K562 (cell line): ENCODE data around the gene KCTD12. TPM values are rescaled to one million over a fixed set of nuclear protein-coding genes. Genes with fewer than 3 reads are reported as not detected.

Experiments
- ATAC-seq: fragments of 200-7000 bp; cut with Tn5 transposase; 3 replicates; pipeline ENCODE4 v1.9.1; 2020; ENCODE audit warnings: moderate library complexity
- BruUV-seq: library from RNA; stranded (reverse); fragments of 400-500 nt; replicated peaks from 2 replicates; lab custom pipeline; 2021; lab: Mats Ljungman, UMichigan
- CTCF ChIA-PET: fragments of 300-600 bp; formaldehyde crosslinking; extraction: SDS; loops from one replicate; lab custom pipeline; 2021; ENCODE audit warnings: low intra/inter-chr PET ratio; lab: Yijun Ruan, JAX
- POLR2A ChIA-PET: fragments of 300-600, 350-650 bp; sonication (Branson Sonifier 250); formaldehyde crosslinking; extraction: SDS; loops from one replicate; lab custom pipeline; 2021; ENCODE audit warnings: antibody characterized with exemption, inconsistent platforms; lab: Yijun Ruan, JAX
- DNase-seq, 4 experiments: peaks; one replicate each; pipeline versions ENCODE4 v3.0.0 to v3.0.0-alpha.2; 2011 to 2018; ENCODE audit warnings: low spot score in 3 of 4, mixed read lengths in 3 of 4; ENCODE audit errors: extremely low read depth in 1 of 4
- FAIRE-seq: peaks from 2 replicates; lab custom pipeline; 2011; peaks lifted over from hg19 to GRCh38; lab: Jason Lieb, UNC
- H2AFZ ChIP-seq: 2 replicates; pipeline ENCODE4 v1.6.0; 2011; ENCODE audit warnings: low read depth, low read length, control low read depth, inconsistent platforms
- H3K27ac ChIP-seq: fragments of 200-600 bp; 3 replicates; pipeline ENCODE4 v1.8.0; 2011; ENCODE audit warnings: low read depth, mild to moderate bottlenecking, control low read depth, inconsistent platforms, low read length, moderate library complexity, mixed read lengths; ENCODE audit errors: extremely low read depth
- H3K27me3 ChIP-seq, 2 experiments: fragments of 300-600 bp in 1 of 2; 2 replicates in 1 of 2; 3 replicates in 1 of 2; pipeline versions ENCODE4 v1.6.0 to v1.8.0; 2011; ENCODE audit warnings: inconsistent platforms in 2 of 2, low read length in 2 of 2, mild to moderate bottlenecking in 1 of 2, mixed read lengths in 1 of 2, moderate library complexity in 1 of 2; ENCODE audit not compliant: control insufficient read depth in 2 of 2, insufficient read depth in 2 of 2
- H3K36me3 ChIP-seq: fragments of 300-600 bp; 3 replicates; pipeline ENCODE4 v1.8.0; 2011; ENCODE audit warnings: mild to moderate bottlenecking, low read length, inconsistent platforms; ENCODE audit not compliant: control insufficient read depth, insufficient read depth
- H3K4me1 ChIP-seq, 2 experiments: fragments of 200-600 bp in 1 of 2; replicated peaks in 1 of 2; 2 replicates in 1 of 2; 3 replicates in 1 of 2; pipeline versions ENCODE4 v1.5.1 to v1.8.0; 2011; ENCODE audit warnings: inconsistent platforms in 2 of 2, low read length in 2 of 2, mild to moderate bottlenecking in 1 of 2, mixed read lengths in 1 of 2, moderate library complexity in 1 of 2; ENCODE audit not compliant: control insufficient read depth in 2 of 2, insufficient read depth in 2 of 2
- H3K4me2 ChIP-seq: 2 replicates; pipeline ENCODE4 v1.6.1; 2011; ENCODE audit warnings: low read length, control low read depth, inconsistent platforms, mixed read lengths; ENCODE audit not compliant: insufficient read depth
- H3K4me3 ChIP-seq: fragments of 200-600 bp; sonication (generic), shearing (Covaris generic); 2 replicates; pipeline ENCODE4 v1.5.1; 2016; ENCODE audit warnings: control low read depth, inconsistent platforms
- H3K79me2 ChIP-seq: fragments of 200-600 bp; 3 replicates; pipeline ENCODE4 v1.8.0; 2011; ENCODE audit warnings: low read length, inconsistent platforms; ENCODE audit not compliant: control insufficient read depth, insufficient read depth
- H3K9ac ChIP-seq, 2 experiments: 2 replicates each; pipeline versions ENCODE4 v1.6.0 to v1.6.1; 2011; ENCODE audit warnings: low read depth in 2 of 2, low read length in 2 of 2, control low read depth in 1 of 2, inconsistent platforms in 1 of 2, mild to moderate bottlenecking in 1 of 2, mixed read lengths in 1 of 2; ENCODE audit not compliant: insufficient read depth in 1 of 2
- H3K9me1 ChIP-seq: one replicate; pipeline ENCODE4 v1.6.0; 2011; ENCODE audit warnings: inconsistent platforms, mild to moderate bottlenecking, low read length, moderate library complexity; ENCODE audit not compliant: control insufficient read depth, insufficient read depth
- H3K9me3 ChIP-seq: replicated peaks from 2 replicates; pipeline ENCODE4 v1.5.1; 2011; ENCODE audit warnings: low read depth, low read length, inconsistent platforms; ENCODE audit not compliant: control insufficient read depth, insufficient read depth
- H4K20me1 ChIP-seq: replicated peaks from 2 replicates; pipeline ENCODE4 v1.6.1; 2011; ENCODE audit warnings: low read length, inconsistent platforms, mixed read lengths; ENCODE audit not compliant: control insufficient read depth, insufficient read depth
- EGR1 ChIP-seq: fragments of 450-650 bp; conservative IDR thresholded peaks from 2 replicates; pipeline ENCODE4 v1.6.1; 2017; ENCODE audit warnings: mild to moderate bottlenecking
- GATA2 ChIP-seq: sonication (generic); formaldehyde crosslinking; IDR thresholded peaks from 2 replicates; pipeline ENCODE4 v1.4.0; 2020; ENCODE audit warnings: mild to moderate bottlenecking, missing genetic modification reagents
- HNRNPK ChIP-seq: fragments of 200-400 bp; formaldehyde crosslinking; IDR thresholded peaks from one replicate; pipeline ENCODE4 v1.6.1; 2018; ENCODE audit warnings: mild to moderate bottlenecking, low read depth, low read length; ENCODE audit not compliant: poor library complexity, severe bottlenecking
- IRF2 ChIP-seq: sonication (generic); formaldehyde crosslinking; IDR thresholded peaks from 2 replicates; pipeline ENCODE4 v1.8.1; 2022; ENCODE audit warnings: mild to moderate bottlenecking, missing genetic modification reagents
- KAT2B ChIP-seq: IDR thresholded peaks from one replicate; pipeline ENCODE4 v1.6.1; 2012; ENCODE audit warnings: low read depth, mild to moderate bottlenecking, control low read depth, inconsistent platforms, low read length, moderate library complexity
- POLR2A ChIP-seq: fragments of 450-650 bp; conservative IDR thresholded peaks from 2 replicates; pipeline ENCODE4 v1.6.1; 2016
- RBM22 ChIP-seq: fragments of 200-400 bp; formaldehyde crosslinking; IDR thresholded peaks from 2 replicates; pipeline ENCODE4 v1.6.1; 2018; ENCODE audit warnings: low read length, low read depth; ENCODE audit not compliant: poor library complexity, severe bottlenecking
- ZFX ChIP-seq: sonication (generic); formaldehyde crosslinking; IDR thresholded peaks from 2 replicates; pipeline ENCODE4 v1.8.0; 2022; ENCODE audit warnings: mild to moderate bottlenecking, missing genetic modification reagents, moderate library complexity
- ZNF764 ChIP-seq: fragments of 250-450 bp; sonication (Bioruptor Pico); IDR thresholded peaks from 2 replicates; pipeline ENCODE4 v1.4.0; 2020; ENCODE audit warnings: low read depth, mild to moderate bottlenecking, moderate library complexity
- WGBS: fragments of 100-300 bp; shearing (Covaris generic); methylation state at CpG from one replicate; pipeline ENCODE4 v1.1.6; 2016; ENCODE audit warnings: low coverage, mixed read lengths; ENCODE audit not compliant: insufficient coverage; ENCODE audit errors: missing lambda C conversion rate; 5-methylcytosine and 5-hydroxymethylcytosine counted together
- in situ Hi-C: fragments of 300-500 bp; cut with MboI; formaldehyde crosslinking; loops from 4 replicates; pipeline ENCODE4 v1.15.0; 2018; ENCODE audit warnings: inconsistent platforms, mixed read lengths
- intact Hi-C: fragments of 100-400 bp; cut with micrococcal nuclease; formaldehyde crosslinking; loops from 2 replicates; pipeline ENCODE4 v1.14.2; 2022
- polyA plus RNA-seq, 8 experiments: library from polyadenylated mRNA; depleted of rRNA in 4 of 8; stranded (reverse) in 5 of 8; unstranded in 3 of 8; fragments of >200 nt; fragmentation: Nextera tagmentation in 2 of 8; fragmentation: Illumina TruSeq in 1 of 8; extraction: Ambion mirVana in 2 of 8; extraction: Trizol in 1 of 8; gene quantifications; 2 replicates each; pipeline versions ENCODE4 v1.2.1 to v1.2.3, GENCODE V29; 2011 to 2014; ENCODE audit warnings: inconsistent platforms in 1 of 8, missing spikeins in 1 of 8
- total RNA-seq, 7 experiments: library from RNA; depleted of rRNA in 6 of 7; stranded (reverse); fragments of >200 nt in 6 of 7; fragmentation: Illumina TruSeq in 2 of 7; extraction: Trizol in 2 of 7; gene quantifications; 2 replicates each; pipeline versions ENCODE4 v1.2.1 to v1.2.3, GENCODE V29; 2011 to 2021; ENCODE audit warnings: low replicate concordance in 1 of 7
- TF ChIP-seq, protein P1 (sequence below): fragments of 450-650 bp; IDR thresholded peaks from 2 replicates; pipeline ENCODE4 v1.6.1; 2018; ENCODE audit warnings: mild to moderate bottlenecking, low read depth; ENCODE audit not compliant: partially characterized antibody
- TF ChIP-seq, protein P2 (sequence below): sonication (generic); formaldehyde crosslinking; IDR thresholded peaks from 2 replicates; pipeline ENCODE4 v1.8.0; 2023; ENCODE audit warnings: mild to moderate bottlenecking, missing genetic modification reagents
- TF ChIP-seq, protein P3 (sequence below): fragments of 450-650 bp; IDR thresholded peaks from 2 replicates; pipeline ENCODE4 v1.6.1; 2017; ENCODE audit warnings: antibody characterized with exemption, mild to moderate bottlenecking

The KCTD12 gene
- total and polyA plus RNA-seq, 9 of the 15 experiments (the other 6 are each of a cell fraction or from before 2014, with no cell fraction given): 0.14 to 0.93 (median 0.32) TPM

DNA sequence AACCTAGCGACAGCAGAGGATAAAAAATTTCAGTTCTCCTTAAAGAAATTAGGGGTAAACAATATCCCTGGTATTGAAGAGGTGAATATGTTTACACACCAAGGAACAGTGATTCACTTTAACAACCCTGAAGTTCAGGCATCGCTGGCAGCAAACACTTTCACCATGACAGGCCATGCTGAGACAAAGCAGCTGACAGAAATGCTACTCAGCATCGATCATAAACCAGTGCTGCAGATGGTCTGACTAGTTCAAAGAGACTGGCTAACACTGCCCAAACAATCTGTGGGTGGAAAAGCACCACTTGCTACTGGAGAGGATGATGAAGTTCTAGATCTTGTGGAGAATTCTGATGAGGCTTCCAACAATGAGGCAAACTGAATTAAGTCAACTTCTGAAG is 42.3 kb upstream of the KCTD12 start:
- in situ Hi-C loops: no loop called here
- TF ChIP-seq GATA2 (CRISPR knock-in tag) (no peak), POLR2A (no peak), HNRNPK (no peak), KAT2B (no peak), RBM22 (no peak), ZFX (CRISPR knock-in tag) (no peak), EGR1 (no peak), IRF2 (CRISPR knock-in tag) (no peak), ZNF764 (CRISPR knock-in tag) (no peak)
- TF ChIP-seq, protein P1, sequence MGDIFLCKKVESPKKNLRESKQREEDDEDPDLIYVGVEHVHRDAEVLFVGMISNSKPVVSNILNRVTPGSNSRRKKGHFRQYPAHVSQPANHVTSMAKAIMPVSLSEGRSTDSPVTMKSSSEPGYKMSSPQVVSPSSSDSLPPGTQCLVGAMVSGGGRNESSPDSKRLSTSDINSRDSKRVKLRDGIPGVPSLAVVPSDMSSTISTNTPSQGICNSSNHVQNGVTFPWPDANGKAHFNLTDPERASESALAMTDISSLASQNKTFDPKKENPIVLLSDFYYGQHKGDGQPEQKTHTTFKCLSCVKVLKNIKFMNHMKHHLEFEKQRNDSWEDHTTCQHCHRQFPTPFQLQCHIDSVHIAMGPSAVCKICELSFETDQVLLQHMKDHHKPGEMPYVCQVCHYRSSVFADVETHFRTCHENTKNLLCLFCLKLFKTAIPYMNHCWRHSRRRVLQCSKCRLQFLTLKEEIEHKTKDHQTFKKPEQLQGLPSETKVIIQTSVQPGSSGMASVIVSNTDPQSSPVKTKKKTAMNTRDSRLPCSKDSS: no peak
- TF ChIP-seq, protein P2, sequence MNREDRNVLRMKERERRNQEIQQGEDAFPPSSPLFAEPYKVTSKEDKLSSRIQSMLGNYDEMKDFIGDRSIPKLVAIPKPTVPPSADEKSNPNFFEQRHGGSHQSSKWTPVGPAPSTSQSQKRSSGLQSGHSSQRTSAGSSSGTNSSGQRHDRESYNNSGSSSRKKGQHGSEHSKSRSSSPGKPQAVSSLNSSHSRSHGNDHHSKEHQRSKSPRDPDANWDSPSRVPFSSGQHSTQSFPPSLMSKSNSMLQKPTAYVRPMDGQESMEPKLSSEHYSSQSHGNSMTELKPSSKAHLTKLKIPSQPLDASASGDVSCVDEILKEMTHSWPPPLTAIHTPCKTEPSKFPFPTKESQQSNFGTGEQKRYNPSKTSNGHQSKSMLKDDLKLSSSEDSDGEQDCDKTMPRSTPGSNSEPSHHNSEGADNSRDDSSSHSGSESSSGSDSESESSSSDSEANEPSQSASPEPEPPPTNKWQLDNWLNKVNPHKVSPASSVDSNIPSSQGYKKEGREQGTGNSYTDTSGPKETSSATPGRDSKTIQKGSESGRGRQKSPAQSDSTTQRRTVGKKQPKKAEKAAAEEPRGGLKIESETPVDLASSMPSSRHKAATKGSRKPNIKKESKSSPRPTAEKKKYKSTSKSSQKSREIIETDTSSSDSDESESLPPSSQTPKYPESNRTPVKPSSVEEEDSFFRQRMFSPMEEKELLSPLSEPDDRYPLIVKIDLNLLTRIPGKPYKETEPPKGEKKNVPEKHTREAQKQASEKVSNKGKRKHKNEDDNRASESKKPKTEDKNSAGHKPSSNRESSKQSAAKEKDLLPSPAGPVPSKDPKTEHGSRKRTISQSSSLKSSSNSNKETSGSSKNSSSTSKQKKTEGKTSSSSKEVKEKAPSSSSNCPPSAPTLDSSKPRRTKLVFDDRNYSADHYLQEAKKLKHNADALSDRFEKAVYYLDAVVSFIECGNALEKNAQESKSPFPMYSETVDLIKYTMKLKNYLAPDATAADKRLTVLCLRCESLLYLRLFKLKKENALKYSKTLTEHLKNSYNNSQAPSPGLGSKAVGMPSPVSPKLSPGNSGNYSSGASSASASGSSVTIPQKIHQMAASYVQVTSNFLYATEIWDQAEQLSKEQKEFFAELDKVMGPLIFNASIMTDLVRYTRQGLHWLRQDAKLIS: no peak
- TF ChIP-seq, protein P3, sequence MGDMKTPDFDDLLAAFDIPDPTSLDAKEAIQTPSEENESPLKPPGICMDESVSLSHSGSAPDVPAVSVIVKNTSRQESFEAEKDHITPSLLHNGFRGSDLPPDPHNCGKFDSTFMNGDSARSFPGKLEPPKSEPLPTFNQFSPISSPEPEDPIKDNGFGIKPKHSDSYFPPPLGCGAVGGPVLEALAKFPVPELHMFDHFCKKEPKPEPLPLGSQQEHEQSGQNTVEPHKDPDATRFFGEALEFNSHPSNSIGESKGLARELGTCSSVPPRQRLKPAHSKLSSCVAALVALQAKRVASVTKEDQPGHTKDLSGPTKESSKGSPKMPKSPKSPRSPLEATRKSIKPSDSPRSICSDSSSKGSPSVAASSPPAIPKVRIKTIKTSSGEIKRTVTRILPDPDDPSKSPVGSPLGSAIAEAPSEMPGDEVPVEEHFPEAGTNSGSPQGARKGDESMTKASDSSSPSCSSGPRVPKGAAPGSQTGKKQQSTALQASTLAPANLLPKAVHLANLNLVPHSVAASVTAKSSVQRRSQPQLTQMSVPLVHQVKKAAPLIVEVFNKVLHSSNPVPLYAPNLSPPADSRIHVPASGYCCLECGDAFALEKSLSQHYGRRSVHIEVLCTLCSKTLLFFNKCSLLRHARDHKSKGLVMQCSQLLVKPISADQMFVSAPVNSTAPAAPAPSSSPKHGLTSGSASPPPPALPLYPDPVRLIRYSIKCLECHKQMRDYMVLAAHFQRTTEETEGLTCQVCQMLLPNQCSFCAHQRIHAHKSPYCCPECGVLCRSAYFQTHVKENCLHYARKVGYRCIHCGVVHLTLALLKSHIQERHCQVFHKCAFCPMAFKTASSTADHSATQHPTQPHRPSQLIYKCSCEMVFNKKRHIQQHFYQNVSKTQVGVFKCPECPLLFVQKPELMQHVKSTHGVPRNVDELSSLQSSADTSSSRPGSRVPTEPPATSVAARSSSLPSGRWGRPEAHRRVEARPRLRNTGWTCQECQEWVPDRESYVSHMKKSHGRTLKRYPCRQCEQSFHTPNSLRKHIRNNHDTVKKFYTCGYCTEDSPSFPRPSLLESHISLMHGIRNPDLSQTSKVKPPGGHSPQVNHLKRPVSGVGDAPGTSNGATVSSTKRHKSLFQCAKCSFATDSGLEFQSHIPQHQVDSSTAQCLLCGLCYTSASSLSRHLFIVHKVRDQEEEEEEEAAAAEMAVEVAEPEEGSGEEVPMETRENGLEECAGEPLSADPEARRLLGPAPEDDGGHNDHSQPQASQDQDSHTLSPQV: no peak

More for the DNA sequence above, 42.3 kb upstream of the KCTD12 start:
- H3K36me3 ChIP-seq: no peaks in the 10 kb centered on the region
- no peaks in the 10 kb centered on the region for H3K27me3 ChIP-seq
- ATAC-seq (no peak), DNase-seq (no peak), FAIRE-seq (no peak)
- H3K4me1 ChIP-seq: no peaks in the 10 kb centered on the region
- WGBS: 22% methylated on average over 3 of the region's 3 CpGs
- H3K79me2 ChIP-seq: no peaks in the 10 kb centered on the region
- no peak overlapping the region for H3K27ac ChIP-seq
- no peak overlapping the region for H3K9ac ChIP-seq
- no peak overlapping the region for H2AFZ ChIP-seq
- H3K4me3 ChIP-seq: no peak overlapping the region
- CTCF ChIA-PET: no interaction called here
- POLR2A ChIA-PET: no interaction called here
- BruUV-seq: no TSS peak
- no peaks in the 10 kb centered on the region for H3K9me1 ChIP-seq
- no peaks in the 10 kb centered on the region for H3K9me3 ChIP-seq
- H3K4me2 ChIP-seq: no peak overlapping the region
- no peaks in the 10 kb centered on the region for H4K20me1 ChIP-seq
- intact Hi-C loops: no loop called here
